HEK293T (cell line): ENCODE measurements around the gene CELF6.

ENCODE experiments used
- BHLHE40 ChIP-seq: fragments of 450-650 bp; IDR thresholded peaks from 2 replicates; pipeline ENCODE4 v1.6.1; 2016; ENCODE audit warnings: mild to moderate bottlenecking, moderate library complexity, borderline replicate concordance
- CTBP1 ChIP-seq: fragments of 450-650 bp; IDR thresholded peaks from 2 replicates; pipeline ENCODE4 v1.6.1; 2016; ENCODE audit warnings: borderline replicate concordance
- ELF4 ChIP-seq: fragments of 450-650 bp; IDR thresholded peaks from 2 replicates; pipeline ENCODE4 v1.6.1; 2017; ENCODE audit warnings: antibody characterized with exemption
- FOXA1 ChIP-seq: fragments of 450-650 bp; IDR thresholded peaks from 2 replicates; pipeline ENCODE4 v1.6.1; 2016; ENCODE audit warnings: mild to moderate bottlenecking
- FOXM1 ChIP-seq: fragments of 450-650 bp; IDR thresholded peaks from 2 replicates; pipeline ENCODE4 v1.6.1; 2017; ENCODE audit warnings: mild to moderate bottlenecking, borderline replicate concordance
- HDGF ChIP-seq: fragments of 450-650 bp; IDR thresholded peaks from 2 replicates; pipeline ENCODE4 v1.6.1; 2017; ENCODE audit warnings: antibody characterized with exemption, borderline replicate concordance
- LEF1 ChIP-seq: fragments of 450-650 bp; IDR thresholded peaks from 2 replicates; pipeline ENCODE4 v1.6.1; 2017; ENCODE audit warnings: mild to moderate bottlenecking, borderline replicate concordance
- PKNOX1 ChIP-seq: fragments of 450-650 bp; IDR thresholded peaks from 2 replicates; pipeline ENCODE4 v1.6.1; 2016
- SP1 ChIP-seq: fragments of 450-650 bp; IDR thresholded peaks from 2 replicates; pipeline ENCODE4 v1.6.1; 2017
- SUZ12 ChIP-seq: fragments of 450-650 bp; IDR thresholded peaks from 2 replicates; pipeline ENCODE4 v1.6.1; 2016; ENCODE audit warnings: mild to moderate bottlenecking
- TARDBP ChIP-seq: fragments of 450-650 bp; IDR thresholded peaks from 2 replicates; pipeline ENCODE4 v1.6.1; 2016

GRCh38 chr15:72353266-72353665 is 33.3 kb upstream of the CELF6 start:
- TF ChIP-seq LEF1 (no peak), BHLHE40 (no peak), HDGF (no peak), FOXA1 (no peak), PKNOX1 (no peak), TARDBP (no peak), ELF4 (no peak), SUZ12 (no peak), FOXM1 (no peak), SP1 (no peak), CTBP1 (no peak)
